NCI-H460 (cell line): ENCODE measurements around the gene SOD3. TPM values are rescaled to one million over a fixed set of nuclear protein-coding genes. Genes with fewer than 3 reads are reported as not detected.

Source experiments
- DNase-seq: peaks from one replicate; pipeline ENCODE4 v3.0.0-alpha.2; 2016; ENCODE audit warnings: low read depth; ENCODE audit errors: extremely low read depth
- total RNA-seq: library from RNA; depleted of rRNA; stranded (reverse); fragments of >200 nt; shearing (Covaris generic); gene quantifications from 2 replicates; pipeline ENCODE4 v1.2.3, GENCODE V29; 2014

SOD3 gene
- total RNA-seq, 1 experiment from 2014 or later = not detected

DNA sequence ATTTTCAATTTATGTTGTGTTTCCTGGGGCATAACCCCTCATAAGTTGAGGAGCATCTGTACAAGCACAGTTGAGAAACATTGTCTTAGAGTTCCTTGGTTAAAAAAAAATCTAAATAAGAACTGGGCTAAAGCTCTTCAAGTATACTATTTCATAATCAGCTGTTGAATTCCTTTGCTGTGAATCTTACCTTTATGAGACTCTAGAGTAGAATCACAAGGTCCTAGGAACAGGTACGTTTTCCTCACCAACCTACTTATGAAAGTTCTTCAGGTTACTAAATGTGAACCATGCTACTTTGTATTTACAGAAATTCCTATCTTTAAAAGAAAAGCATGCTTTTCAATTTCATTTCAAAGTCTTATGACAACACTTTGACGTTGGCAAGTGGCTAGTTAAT is 20.9 kb upstream of the SOD3 start:
- DNase-seq = no peak

DNA sequence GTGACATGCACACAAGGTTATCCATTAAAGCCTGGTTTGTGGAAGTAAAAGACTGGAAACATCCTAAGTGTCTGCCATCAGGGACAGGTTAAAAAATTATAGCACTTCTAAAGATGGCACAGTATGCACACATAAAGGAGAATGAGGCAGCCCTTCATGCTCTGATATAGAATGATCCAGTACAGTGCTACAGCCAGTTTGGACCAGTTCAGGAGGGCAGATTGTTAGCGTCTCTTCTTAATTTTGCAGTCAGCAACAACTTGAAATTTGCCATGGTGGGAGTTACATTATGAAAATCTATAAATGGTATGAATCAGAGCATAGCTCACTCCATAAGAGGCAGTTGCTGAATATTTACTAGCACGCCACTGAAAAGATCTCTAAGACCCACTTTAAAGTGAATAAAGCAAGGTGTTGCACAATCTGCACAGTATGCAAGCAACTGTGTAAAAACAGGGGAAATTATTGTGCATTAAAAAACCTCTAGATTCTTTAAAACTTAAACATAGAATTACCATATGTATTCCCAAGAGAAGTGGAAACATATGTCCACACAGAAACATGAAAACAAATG is 20.3 kb upstream of the SOD3 start:
- DNase-seq = no peak

DNA sequence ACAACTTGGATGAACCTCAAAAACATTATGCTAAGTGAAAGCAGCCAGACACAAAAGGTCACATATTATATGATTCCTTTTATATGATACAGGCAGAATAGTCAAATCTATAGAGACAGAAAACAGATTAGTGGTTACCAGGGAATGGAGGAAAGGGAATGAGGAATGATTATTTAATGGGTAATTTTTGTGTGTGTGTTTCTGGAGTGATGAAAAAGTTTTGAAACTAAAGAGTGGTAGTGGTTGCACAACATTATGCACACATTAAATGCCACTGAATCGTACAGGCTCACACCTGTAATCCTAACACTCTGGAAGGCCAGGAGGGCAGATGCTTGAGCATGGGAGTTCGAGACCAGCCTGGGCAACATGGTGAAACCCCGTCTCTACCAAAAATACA is 19.6 kb upstream of the SOD3 start:
- no peak for DNase-seq

DNA sequence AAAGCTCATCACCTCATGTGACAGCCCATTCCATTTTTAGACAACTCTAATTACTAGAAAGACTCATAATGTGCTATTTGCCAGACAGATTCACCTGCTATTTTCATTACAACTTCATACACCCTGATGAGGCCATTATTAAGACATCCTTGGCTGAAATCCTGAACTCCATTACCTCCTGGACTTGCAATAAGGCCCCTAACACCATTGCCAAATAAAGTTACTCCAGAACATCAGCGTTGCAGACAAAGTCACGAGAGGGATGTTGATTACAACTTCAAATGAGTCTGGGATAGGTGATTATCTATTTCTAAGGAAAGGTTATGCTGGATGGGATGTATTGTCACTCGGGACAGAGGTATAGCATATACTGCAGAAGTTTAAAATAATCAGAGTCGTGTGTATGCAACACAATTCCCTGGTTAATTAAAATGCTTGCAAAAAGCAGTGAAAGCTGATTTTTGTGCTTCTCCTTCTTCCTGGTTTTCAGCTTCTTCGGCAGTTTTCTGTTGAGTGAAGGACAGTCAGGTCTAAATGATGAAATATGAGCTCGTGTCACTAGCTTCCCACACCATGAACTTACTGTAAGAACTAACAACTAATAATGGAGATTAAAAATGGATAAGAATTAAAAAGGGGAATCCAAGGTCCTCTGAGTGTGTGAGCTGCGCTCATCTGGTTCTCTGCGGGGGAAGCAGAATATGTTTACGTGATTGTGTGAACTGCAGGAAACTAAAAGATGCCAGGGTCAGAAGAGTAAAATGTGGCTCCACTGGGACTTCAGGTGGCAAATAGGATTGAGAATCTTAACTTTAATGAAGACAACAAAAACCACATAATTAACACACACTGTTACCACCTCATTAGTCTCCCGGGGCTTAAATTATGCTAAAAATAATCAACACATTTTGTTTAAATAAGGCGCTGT is 17.6 kb upstream of the SOD3 start:
- no peak for DNase-seq

DNA sequence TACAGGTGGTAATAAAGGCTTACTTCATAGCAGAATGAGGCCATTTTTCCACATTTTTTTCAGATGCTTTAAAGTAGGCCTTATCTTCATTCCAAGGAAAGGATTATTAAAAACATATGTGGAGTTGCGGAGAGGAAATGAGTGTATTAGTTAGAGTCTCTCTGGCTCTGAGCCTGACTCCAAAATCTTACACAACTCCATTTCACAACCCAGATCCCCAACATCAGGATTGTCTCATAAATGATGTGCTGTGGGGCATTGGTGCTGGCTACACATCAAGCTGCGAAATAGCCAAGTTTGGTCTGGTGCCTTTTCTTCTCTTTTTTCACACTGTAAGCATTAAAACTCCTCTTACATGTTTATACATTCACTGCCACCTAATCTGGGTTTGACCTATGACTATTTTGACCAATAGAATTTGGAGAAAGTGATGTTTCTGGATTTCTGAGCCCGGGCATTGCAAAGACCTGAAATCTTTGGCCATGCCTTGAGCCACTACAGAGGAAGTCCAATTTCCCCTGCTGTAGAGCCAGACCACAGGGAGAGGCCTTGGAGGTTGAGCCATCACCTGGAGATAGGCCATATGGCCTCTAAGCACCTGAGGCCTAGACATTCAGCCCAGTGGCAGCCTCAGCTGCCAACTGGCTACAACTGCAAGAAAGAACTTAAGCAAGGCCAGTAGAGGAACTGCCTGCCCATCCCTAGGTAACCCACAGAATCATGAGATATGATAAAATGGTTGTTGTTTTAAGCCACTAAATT is 16.7 kb upstream of the SOD3 start:
- DNase-seq = no peak

DNA sequence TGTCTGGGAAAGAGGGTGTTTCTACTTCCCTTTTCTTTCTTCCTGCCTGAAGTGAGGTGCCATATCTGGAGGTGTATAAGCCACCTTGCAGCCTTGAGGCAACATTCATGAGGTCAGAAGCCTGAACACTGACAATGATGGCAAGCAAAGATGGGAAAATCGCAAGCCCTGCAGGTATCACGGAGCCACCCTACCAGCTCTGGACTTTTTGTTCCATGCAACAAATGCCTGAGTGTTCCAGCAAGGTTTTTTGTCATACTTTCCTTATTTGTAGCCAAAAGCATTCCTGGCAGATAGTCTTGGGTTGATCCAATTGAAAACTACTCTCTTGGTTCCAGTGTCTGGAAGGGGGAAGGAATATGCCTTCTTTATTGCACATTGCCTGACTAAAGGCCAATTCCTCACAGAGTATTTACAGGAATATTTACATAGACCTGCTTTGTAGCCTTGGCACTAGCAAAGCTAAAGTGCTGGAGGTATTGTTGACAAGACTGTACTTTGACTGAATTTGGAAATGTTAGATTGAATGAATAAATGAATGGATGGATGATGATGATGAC is 14.4 kb upstream of the SOD3 start:
- DNase-seq = no peak

DNA sequence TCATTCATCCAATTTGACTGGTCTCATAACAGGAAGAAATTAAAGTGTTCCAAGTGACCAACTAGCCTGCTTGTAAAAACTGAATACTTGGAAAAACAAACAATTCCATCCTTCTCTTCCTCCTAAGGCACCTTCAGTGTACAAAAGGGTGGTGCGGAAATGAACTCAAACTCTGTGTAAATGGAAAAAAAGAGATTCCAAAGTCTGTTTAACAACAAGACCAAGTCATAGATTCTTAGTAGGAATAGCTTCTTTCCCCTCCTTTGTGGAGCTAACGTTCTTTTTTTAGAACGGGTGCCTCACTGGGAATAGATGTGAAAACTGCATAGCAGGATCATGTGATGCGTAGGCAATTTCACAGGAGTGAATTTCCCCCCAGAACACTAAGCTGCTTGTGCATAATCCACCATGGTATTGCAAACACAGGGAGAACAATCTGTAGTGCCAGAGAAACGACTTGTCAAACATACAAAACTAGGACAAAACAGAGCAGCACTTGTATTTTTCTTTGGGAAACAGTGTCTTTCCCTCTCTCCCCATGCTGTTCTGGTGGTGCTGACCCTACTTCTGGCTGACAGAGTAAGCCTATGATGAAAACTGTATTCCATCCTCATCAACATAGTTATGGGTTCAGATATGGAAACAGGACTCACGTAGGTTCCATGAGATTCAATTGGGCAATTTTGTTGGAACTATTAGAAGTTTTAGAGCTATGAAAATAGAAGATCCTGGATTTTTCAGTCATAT is 13.2 kb upstream of the SOD3 start:
- DNase-seq = no peak

DNA sequence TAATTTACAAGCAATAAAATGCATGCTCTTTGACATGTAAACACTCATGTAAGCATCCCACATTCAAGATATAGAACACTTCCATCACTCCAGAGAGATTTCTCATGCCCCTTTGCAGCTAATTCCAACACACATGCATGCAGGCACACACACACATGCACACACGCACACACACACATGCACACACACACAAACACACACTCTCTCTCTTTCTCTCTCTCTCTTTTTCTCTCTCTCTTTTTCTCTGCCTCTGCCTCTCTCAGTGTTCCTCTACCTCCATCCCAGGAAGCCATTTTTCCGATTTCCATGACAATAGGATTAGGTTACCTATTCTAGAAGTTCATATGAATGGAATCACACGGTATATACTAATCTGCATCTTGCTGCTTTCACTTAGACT is 11.9 kb upstream of the SOD3 start:
- DNase-seq = no peak

DNA sequence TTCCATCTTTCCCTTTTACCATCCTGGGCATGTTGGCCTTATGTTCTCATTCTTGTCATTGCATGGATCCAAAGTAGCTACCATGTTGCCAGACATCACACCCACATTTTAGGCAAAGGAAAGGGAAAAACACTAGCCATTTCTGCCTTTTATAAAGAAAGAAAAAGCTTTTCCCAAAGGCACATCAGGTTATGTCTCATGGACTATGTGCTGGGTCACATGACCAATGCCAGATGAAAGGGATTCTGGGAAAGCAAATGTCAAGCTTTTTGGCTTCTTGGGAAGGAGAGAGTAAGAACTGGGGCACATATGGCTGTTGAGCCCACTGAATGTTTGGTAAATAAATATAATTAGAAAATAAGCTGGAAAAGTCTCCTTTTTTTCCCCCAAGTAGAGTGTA is 4.3 kb upstream of the SOD3 start:
- DNase-seq = no peak

DNA sequence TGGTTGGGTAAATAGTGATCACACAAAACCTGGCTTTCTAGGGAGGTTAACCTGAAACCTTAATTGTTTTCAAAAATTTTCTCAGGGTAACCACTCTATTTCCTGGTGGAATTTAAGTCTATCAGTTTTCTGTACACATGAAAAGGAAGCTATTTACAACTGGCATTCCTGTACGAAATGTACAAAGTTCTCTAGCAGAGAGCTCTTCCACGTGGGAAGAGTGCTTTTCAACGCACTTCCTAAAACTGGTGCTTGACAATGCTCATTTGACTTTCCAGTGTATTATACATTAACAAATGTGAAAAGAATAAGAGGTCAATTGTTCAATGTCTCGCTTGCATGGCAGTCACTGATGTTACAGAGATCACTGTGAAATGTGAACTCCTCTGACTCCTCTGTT is 2.8 kb upstream of the SOD3 start:
- no peak for DNase-seq

DNA sequence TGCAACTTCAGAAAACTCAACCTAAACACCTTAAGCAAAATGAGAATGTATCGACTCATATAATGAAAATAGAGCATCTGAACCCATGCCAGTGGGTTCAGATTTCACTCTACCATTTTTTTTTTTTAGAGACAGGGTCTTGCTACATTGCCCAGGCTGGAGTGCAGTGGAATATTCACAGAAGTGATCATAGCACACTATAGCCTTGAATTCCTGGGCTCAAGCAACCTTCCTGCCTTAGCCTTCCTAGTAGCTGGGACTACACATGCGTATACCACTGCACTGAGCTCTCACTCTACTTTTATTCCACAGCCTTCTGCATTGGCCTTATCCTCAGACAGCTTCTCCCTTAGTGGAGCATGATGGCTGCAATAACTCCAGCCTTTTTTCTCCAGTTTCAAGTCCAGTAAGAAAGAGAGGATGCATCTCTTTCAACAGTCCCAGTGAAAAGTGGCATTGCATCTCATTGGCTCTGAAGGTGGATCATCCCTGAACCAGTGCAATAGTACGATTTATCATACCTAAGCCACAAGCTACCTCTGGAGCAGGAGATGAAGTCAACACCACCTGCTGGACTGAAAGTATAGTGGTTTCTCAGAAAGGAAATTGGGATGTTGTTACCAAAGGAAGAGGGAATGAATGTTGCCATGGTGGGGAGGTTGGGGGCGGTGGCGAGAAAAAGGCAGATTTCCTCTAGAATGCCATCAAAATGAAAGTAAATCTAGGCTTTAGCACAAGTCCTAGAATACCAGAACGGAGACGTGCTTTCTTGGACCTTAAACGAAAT is 2.0 kb upstream of the SOD3 start:
- DNase-seq = no peak

DNA sequence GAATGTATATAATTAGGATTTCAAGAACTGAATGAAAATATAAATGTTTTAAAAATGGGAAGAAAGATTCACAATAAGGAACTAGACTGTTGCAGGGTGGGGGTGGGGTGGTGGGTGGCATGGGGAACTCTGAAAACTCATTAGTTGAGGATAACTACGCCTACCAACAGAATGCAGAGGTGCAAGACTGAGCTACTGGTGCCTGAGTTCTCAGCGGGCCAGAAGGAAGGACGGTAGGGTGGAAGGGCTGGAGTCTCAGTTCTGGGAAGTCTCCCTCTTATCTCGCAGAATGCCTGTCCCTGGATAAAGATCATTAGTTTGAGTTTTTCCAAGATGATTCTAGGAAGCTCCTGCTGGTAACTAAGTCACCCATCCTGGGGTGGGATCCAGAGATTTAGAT is 1.3 kb upstream of the SOD3 start:
- DNase-seq = no peak

DNA sequence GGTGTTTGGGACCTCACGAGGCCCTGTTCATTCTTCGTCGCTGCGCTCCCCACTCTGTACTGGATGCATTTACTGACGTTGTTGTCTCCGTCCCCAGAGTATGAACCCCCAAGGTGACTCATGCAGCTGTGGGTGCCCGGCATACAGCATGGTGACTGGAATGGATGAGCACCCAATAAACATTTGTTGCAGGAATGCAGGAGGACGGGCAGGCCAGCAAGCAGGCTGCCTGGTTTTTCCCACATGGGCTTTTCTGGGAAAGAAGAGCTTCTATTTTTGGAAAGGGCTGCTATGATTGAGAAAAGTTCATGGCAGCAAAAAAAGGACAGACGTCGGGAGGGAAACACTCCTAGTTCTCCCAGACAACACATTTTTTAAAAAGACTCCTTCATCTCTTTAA is 893 bp upstream of the SOD3 start:
- no peak for DNase-seq

DNA sequence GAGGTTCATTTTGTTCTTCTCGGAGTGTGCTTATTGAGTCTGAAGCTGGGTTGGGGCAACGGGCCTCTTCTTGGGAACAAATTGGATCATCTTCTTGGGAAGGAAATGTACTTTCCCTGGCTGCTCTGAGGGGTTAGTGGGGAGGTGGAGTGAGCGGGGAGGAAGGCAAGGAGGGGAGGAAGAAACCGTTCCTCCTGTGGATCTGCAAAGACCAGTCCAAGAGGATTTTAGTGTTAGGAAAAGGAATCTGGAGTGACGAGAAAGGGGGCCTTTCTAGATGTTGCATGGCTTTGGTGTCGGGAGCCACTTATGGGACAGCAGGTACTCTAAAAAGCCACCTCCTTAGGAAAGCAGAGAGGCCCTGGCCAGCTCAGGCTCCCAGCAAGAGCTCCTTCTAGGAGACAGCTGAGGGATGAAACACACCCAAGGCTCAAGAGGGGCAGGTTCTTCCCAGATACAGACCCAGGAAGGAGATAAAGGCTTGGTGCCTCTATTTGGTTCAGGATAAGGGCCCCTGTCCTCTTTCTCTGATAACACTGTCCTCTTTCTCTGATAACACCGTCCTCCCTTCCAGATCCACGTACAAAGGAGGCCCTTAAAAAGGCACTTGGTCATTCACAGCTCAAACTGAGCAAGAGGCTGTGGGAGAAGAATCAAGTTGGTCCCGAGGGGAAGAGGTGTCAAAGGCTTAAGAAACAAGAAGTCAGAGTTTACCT is 451 bp downstream of the SOD3 start:
- DNase-seq = no peak

DNA sequence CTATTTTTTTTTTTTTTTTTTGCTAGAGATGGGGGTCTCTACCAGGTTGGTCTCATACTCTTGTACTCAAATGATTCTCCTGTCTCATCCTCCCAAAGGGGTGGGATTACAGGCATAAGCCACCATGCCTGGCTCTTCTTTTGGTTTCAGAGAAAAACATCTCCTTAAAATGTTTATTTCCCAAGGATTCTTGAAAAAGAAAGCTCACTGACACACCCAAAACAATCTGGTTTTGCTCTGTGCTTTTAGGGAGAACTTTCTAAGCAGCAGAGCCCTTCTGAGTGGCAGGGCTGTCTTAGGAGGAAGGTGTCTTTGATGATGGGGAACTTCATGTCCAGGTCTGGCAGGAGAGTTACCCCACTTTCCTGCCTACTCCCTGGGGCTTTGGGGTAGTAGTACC is 1.2 kb downstream of the SOD3 start:
- DNase-seq = no peak

DNA sequence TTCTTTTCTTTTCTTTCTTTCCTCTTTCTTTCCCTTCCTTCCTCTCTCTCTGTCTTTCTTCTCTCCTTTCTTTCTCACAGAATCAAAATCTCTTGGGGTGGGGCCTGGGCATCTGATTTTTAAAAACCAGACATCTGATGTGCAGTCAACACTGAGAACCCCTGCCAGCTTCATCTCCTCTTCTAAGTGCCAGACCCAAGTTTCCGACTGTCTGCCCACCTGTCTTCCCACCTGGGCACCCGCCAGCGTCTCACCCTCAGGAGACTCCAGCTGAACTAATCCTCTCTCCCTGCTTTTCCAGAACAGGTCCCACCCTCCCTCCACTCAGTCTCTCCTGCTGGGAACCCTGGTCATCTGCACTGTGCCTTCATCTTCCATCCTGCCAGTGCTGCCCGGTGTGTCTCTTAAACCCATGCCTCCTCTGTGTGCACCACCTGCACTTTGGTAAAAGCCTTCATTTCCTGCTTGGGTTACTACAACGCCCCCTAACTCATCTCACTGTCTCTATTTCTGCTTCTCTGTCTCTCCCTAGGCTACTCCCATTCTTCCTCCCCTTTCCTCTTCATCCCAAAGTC is 2.8 kb downstream of the SOD3 start:
- no peak for DNase-seq

DNA sequence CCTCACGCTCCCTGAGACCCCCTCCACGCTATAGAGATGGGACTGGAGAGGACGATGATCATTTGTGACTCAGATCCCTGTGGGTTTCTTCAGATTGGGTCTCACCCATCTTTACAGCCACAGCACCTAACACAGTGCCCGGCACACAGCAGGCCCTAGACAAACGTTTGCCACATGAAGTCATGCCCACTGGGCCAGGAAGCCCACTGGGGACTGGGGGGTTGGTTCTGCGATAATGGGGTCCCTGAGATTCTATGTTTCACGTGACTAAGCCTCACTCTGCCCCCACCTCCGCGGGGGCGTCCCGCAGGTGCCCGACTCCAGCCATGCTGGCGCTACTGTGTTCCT is 3.8 kb downstream of the SOD3 start:
- DNase-seq = no peak

DNA sequence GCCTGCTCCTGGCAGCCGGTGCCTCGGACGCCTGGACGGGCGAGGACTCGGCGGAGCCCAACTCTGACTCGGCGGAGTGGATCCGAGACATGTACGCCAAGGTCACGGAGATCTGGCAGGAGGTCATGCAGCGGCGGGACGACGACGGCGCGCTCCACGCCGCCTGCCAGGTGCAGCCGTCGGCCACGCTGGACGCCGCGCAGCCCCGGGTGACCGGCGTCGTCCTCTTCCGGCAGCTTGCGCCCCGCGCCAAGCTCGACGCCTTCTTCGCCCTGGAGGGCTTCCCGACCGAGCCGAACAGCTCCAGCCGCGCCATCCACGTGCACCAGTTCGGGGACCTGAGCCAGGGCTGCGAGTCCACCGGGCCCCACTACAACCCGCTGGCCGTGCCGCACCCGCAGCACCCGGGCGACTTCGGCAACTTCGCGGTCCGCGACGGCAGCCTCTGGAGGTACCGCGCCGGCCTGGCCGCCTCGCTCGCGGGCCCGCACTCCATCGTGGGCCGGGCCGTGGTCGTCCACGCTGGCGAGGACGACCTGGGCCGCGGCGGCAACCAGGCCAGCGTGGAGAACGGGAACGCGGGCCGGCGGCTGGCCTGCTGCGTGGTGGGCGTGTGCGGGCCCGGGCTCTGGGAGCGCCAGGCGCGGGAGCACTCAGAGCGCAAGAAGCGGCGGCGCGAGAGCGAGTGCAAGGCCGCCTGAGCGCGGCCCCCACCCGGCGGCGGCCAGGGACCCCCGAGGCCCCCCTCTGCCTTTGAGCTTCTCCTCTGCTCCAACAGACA is 4.4 kb downstream of the SOD3 start:
- no peak for DNase-seq
